ENCODE measurements around the gene AOC3.
"Not testable (repeated sequence)": the region's sequence is repeated elsewhere in the genome, so short reads cannot be mapped to it uniquely, and the experiment has no call there.

The AOC3 gene

GRCh38 chr17:42878924-42879595, 28.1 kb downstream of the AOC3 start:
- no peaks in the 10 kb centered on the region for H3K36me3 ChIP-seq (ENCODE audit: control insufficient read depth in 1 of 2, insufficient read depth in 2 of 2, low read length in 2 of 2)
- no peak overlapping the region for H3K4me3 ChIP-seq (ENCODE audit: low read depth in 1 of 2, low read length in 2 of 2)
- no peak overlapping the region for H3K9ac ChIP-seq (ENCODE audit: low read depth in 1 of 2, low read length in 2 of 2)
- H3K27me3 ChIP-seq (ENCODE audit: control insufficient read depth in 1 of 2, insufficient read depth in 2 of 2, low read length in 2 of 2) = peaks cover 0 to 6% of the 10 kb centered on the region in 2 donors
- no peaks in the 10 kb centered on the region for H3K9me3 ChIP-seq (ENCODE audit: control insufficient read depth in 1 of 2, low read length in 2 of 2)
- no peak overlapping the region for H3K27ac ChIP-seq (ENCODE audit: low read depth, low read length)
- peaks cover 0 to 4% of the 10 kb centered on the region in 2 donors for H3K4me1 ChIP-seq (ENCODE audit: control insufficient read depth in 1 of 2, insufficient read depth in 2 of 2, low read length in 2 of 2)

DNA sequence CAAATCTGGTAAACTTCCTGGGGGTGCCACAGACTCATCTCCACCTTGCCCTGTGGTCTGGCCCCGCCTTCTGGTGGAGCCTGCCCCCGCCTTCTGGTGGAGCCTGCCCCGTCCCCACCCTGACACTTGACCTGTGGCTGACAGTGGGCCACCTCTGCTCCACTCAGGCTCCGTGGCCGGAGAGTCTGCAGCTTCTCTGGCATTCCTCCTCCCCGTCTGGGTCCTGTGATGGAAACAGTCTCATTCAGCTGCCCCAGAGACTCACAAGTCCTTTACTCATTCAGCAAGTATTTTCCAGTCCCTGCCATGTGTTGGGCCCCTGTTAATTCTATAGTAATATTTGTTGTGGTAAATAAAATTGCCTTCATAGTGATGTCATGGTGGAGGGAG, 28.6 kb downstream of the AOC3 start:
- H3K4me1 ChIP-seq (ENCODE audit: control insufficient read depth in 1 of 2, insufficient read depth in 2 of 2, low read length in 2 of 2) = peaks cover 0 to 4% of the 10 kb centered on the region in 2 donors
- H3K4me3 ChIP-seq (ENCODE audit: low read depth in 1 of 2, low read length in 2 of 2) = no peak overlapping the region
- H3K27me3 ChIP-seq (ENCODE audit: control insufficient read depth in 1 of 2, insufficient read depth in 2 of 2, low read length in 2 of 2) = peaks cover 0 to 6% of the 10 kb centered on the region in 2 donors
- no peak overlapping the region for H3K27ac ChIP-seq (ENCODE audit: low read depth, low read length)
- no peaks in the 10 kb centered on the region for H3K36me3 ChIP-seq (ENCODE audit: control insufficient read depth in 1 of 2, insufficient read depth in 2 of 2, low read length in 2 of 2)
- H3K9ac ChIP-seq (ENCODE audit: low read depth in 1 of 2, low read length in 2 of 2) = no peak overlapping the region
- H3K9me3 ChIP-seq (ENCODE audit: control insufficient read depth in 1 of 2, low read length in 2 of 2) = no peaks in the 10 kb centered on the region

GRCh38 chr17:42880776-42881310, 29.8 kb downstream of the AOC3 start:
- H3K36me3 ChIP-seq (ENCODE audit: control insufficient read depth in 1 of 2, insufficient read depth in 2 of 2, low read length in 2 of 2) = no peaks in the 10 kb centered on the region
- no peak overlapping the region for H3K4me3 ChIP-seq (ENCODE audit: low read depth in 1 of 2, low read length in 2 of 2)
- H3K9ac ChIP-seq (ENCODE audit: low read depth in 1 of 2, low read length in 2 of 2) = no peak overlapping the region
- no peaks in the 10 kb centered on the region for H3K9me3 ChIP-seq (ENCODE audit: control insufficient read depth in 1 of 2, low read length in 2 of 2)
- peaks cover 0 to 6% of the 10 kb centered on the region in 2 donors for H3K27me3 ChIP-seq (ENCODE audit: control insufficient read depth in 1 of 2, insufficient read depth in 2 of 2, low read length in 2 of 2)
- peaks cover 0 to 4% of the 10 kb centered on the region in 2 donors for H3K4me1 ChIP-seq (ENCODE audit: control insufficient read depth in 1 of 2, insufficient read depth in 2 of 2, low read length in 2 of 2)
- H3K27ac ChIP-seq (ENCODE audit: low read depth, low read length) = no peak overlapping the region

GRCh38 chr17:42881706-42882105, 30.7 kb downstream of the AOC3 start:
- not testable (repeated sequence) for H3K9me3 ChIP-seq (ENCODE audit: control insufficient read depth in 1 of 2, low read length in 2 of 2); H3K4me3 ChIP-seq (ENCODE audit: low read depth in 1 of 2, low read length in 2 of 2); H3K27ac ChIP-seq (ENCODE audit: low read depth, low read length); H3K9ac ChIP-seq (ENCODE audit: low read depth in 1 of 2, low read length in 2 of 2); H3K36me3 ChIP-seq (ENCODE audit: control insufficient read depth in 1 of 2, insufficient read depth in 2 of 2, low read length in 2 of 2); H3K27me3 ChIP-seq (ENCODE audit: control insufficient read depth in 1 of 2, insufficient read depth in 2 of 2, low read length in 2 of 2)
- peaks cover 7 to 11% of the 10 kb centered on the region in 2 donors for H3K4me1 ChIP-seq (ENCODE audit: control insufficient read depth in 1 of 2, insufficient read depth in 2 of 2, low read length in 2 of 2)

DNA sequence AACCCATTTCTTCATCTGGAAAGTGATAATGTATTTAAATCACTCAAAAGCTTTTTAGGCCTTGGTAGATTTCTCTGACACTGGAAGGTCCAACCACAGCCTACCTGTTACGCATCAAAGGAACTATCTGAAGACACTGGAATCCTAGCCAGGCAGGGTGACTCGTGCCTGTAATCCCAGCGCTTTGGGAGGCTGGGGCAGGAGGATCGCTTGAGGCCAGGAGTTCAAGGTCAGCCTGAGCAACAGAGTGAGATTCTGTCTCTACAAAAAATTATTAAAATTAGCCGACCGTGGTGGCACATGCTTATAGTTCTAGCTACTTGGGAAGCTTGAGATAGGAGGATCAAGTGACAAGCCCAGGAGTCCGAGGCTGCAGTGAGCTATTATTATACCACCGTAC, 31.2 kb downstream of the AOC3 start:
- Histone ChIP-seq H3K4me1 (ENCODE audit: control insufficient read depth in 1 of 2, insufficient read depth in 2 of 2, low read length in 2 of 2) (peaks cover 11 to 14% of the 10 kb centered on the region in 2 donors), H3K27ac (ENCODE audit: low read depth, low read length) (no peak overlapping the region), H3K4me3 (ENCODE audit: low read depth in 1 of 2, low read length in 2 of 2) (no peak overlapping the region), H3K9me3 (ENCODE audit: control insufficient read depth in 1 of 2, low read length in 2 of 2) (no peaks in the 10 kb centered on the region), H3K36me3 (ENCODE audit: control insufficient read depth in 1 of 2, insufficient read depth in 2 of 2, low read length in 2 of 2) (no peaks in the 10 kb centered on the region), H3K27me3 (ENCODE audit: control insufficient read depth in 1 of 2, insufficient read depth in 2 of 2, low read length in 2 of 2) (peaks cover 0 to 6% of the 10 kb centered on the region in 2 donors), H3K9ac (ENCODE audit: low read depth in 1 of 2, low read length in 2 of 2) (no peak overlapping the region)

- Histone ChIP-seq H3K4me1 (ENCODE audit: control insufficient read depth in 1 of 2, insufficient read depth in 2 of 2, low read length in 2 of 2) (peaks cover 10 to 11% of the 10 kb centered on the region in 2 donors), H3K9me3 (ENCODE audit: control insufficient read depth in 1 of 2, low read length in 2 of 2) (no peaks in the 10 kb centered on the region), H3K27ac (ENCODE audit: low read depth, low read length) (no peak overlapping the region), H3K4me3 (ENCODE audit: low read depth in 1 of 2, low read length in 2 of 2) (no peak overlapping the region), H3K9ac (ENCODE audit: low read depth in 1 of 2, low read length in 2 of 2) (no peak overlapping the region), H3K27me3 (ENCODE audit: control insufficient read depth in 1 of 2, insufficient read depth in 2 of 2, low read length in 2 of 2) (peaks cover 0 to 3% of the 10 kb centered on the region in 2 donors), H3K36me3 (ENCODE audit: control insufficient read depth in 1 of 2, insufficient read depth in 2 of 2, low read length in 2 of 2) (no peaks in the 10 kb centered on the region)
Measured at GRCh38 chr17:42883802-42884558, 33.0 kb downstream of the AOC3 start.

DNA sequence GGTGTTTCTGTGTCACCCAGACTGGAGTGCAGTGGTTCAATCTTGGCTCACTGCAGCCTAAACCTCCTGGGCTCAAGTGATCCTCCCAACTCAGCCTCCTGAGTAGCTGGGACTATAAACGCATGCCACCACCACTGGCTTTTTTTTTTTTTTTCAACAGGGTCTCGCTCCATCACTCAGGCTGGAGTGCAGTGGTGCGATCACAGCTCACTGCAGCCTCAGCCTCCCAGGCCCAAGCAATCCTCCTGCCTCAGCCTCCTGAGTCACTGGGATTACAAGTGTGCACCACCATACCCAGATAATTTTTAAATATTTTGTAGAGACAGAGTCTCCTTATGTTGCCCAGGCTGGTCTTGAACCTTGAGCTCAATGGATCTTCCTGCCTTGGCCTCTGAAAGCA, 34.8 kb downstream of the AOC3 start:
- not testable (repeated sequence) for H3K4me3 ChIP-seq (ENCODE audit: low read depth in 1 of 2, low read length in 2 of 2); H3K36me3 ChIP-seq (ENCODE audit: control insufficient read depth in 1 of 2, insufficient read depth in 2 of 2, low read length in 2 of 2); H3K27me3 ChIP-seq (ENCODE audit: control insufficient read depth in 1 of 2, insufficient read depth in 2 of 2, low read length in 2 of 2); H3K27ac ChIP-seq (ENCODE audit: low read depth, low read length); H3K9ac ChIP-seq (ENCODE audit: low read depth in 1 of 2, low read length in 2 of 2); H3K9me3 ChIP-seq (ENCODE audit: control insufficient read depth in 1 of 2, low read length in 2 of 2)
- peaks cover 10 to 11% of the 10 kb centered on the region in 2 donors for H3K4me1 ChIP-seq (ENCODE audit: control insufficient read depth in 1 of 2, insufficient read depth in 2 of 2, low read length in 2 of 2)

DNA sequence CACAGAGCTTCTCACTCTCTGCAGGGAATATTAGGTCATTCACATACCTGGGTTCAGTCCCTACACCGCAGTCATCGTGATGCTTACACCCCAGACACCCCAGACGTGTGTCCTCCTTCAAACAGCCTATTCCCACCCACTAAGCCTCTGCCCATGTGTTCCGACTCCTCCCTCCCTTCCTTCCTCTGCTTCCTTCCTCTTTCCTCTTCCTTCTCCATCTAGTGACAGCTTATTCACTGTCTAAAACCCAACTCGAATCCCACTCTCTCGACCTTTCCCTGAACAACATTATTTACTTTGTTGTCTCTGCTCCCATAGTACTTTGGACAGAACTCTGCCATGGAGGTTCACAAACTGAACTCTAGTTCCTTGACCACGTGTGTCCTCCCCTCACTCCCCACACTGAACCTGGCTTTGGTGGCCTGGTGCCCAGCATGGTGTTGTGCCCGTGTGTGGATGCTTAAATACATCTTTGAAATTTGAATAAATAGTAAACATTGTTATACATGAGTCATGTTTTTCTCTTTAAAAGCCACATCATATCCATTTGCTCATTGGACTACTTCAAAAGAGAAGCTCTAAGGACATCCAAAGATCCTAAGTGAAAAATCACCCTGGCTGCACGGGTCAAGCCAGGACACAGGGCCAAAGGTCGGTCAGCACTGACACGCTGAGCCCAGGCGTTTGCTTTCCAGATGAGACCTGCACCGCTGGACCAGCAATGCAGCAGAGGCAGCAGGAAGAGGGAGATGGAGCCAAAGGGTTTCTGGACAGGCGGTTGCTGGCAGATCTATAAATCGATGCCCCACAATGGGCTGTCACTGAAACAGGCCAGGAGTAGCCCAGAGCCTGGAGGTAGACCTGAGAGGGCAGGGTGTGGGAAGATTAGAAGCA, 35.5 kb downstream of the AOC3 start:
- Histone ChIP-seq H3K9me3 (ENCODE audit: control insufficient read depth in 1 of 2, low read length in 2 of 2) (no peaks in the 10 kb centered on the region), H3K9ac (ENCODE audit: low read depth in 1 of 2, low read length in 2 of 2) (no peak overlapping the region), H3K27me3 (ENCODE audit: control insufficient read depth in 1 of 2, insufficient read depth in 2 of 2, low read length in 2 of 2) (no peaks in the 10 kb centered on the region), H3K4me1 (ENCODE audit: control insufficient read depth in 1 of 2, insufficient read depth in 2 of 2, low read length in 2 of 2) (peaks cover 10 to 11% of the 10 kb centered on the region in 2 donors), H3K36me3 (ENCODE audit: control insufficient read depth in 1 of 2, insufficient read depth in 2 of 2, low read length in 2 of 2) (no peaks in the 10 kb centered on the region), H3K4me3 (ENCODE audit: low read depth in 1 of 2, low read length in 2 of 2) (no peak overlapping the region), H3K27ac (ENCODE audit: low read depth, low read length) (no peak overlapping the region)

DNA sequence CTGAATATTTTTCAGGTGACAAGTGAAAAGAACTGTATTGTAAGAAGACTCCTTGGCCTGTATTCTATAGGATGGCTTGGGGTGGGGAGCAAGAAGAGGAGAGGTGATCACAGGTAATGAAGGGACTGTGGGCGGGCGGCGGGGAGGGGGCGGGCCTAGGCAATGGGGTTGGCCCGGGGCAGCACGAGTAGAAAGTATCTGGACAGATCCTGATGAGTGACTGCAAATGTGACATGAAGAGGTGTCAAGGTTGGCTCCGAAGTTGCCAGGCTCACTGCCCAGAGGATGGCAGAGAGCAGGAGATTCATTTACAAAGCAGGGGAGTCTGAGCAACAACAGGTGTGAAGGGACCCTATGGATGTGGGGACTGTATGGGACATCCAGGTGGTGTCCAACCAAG, 38.8 kb downstream of the AOC3 start:
- Histone ChIP-seq H3K36me3 (ENCODE audit: control insufficient read depth in 1 of 2, insufficient read depth in 2 of 2, low read length in 2 of 2) (no peaks in the 10 kb centered on the region), H3K27ac (ENCODE audit: low read depth, low read length) (no peak overlapping the region), H3K27me3 (ENCODE audit: control insufficient read depth in 1 of 2, insufficient read depth in 2 of 2, low read length in 2 of 2) (no peaks in the 10 kb centered on the region), H3K9me3 (ENCODE audit: control insufficient read depth in 1 of 2, low read length in 2 of 2) (no peaks in the 10 kb centered on the region), H3K4me1 (ENCODE audit: control insufficient read depth in 1 of 2, insufficient read depth in 2 of 2, low read length in 2 of 2) (peaks cover 28 to 31% of the 10 kb centered on the region in 2 donors), H3K9ac (ENCODE audit: low read depth in 1 of 2, low read length in 2 of 2) (no peak overlapping the region), H3K4me3 (ENCODE audit: low read depth in 1 of 2, low read length in 2 of 2) (no peak overlapping the region)
